A673 (cell line): ENCODE measurements around the gene CALR.

Experiments used
- CTCF ChIP-seq: fragments of 300-800, 200-600 bp; sonication (generic); conservative IDR thresholded peaks from 2 replicates; pipeline ENCODE4 v1.5.1; 2017; ENCODE audit warnings: low read depth, mild to moderate bottlenecking, antibody characterized with exemption, low read length, moderate library complexity, mixed read lengths
- EZH2 ChIP-seq: fragments of 200-600 bp; sonication (generic); IDR thresholded peaks from 2 replicates; pipeline ENCODE4 v1.6.1; 2017; ENCODE audit warnings: borderline replicate concordance, low read depth, mild to moderate bottlenecking, mixed read lengths, antibody characterized with exemption, low read length; ENCODE audit not compliant: poor library complexity, severe bottlenecking

GRCh38 chr19:12982648-12983047, 44.2 kb downstream of the CALR start:
- no peak for TF ChIP-seq CTCF
- TF ChIP-seq EZH2 = no peak
